ENCODE results near the gene ENAH.
"Not testable (repeated sequence)": the region's sequence is repeated elsewhere in the genome, so short reads cannot be mapped to it uniquely, and the experiment has no call there.

ENAH gene

DNA sequence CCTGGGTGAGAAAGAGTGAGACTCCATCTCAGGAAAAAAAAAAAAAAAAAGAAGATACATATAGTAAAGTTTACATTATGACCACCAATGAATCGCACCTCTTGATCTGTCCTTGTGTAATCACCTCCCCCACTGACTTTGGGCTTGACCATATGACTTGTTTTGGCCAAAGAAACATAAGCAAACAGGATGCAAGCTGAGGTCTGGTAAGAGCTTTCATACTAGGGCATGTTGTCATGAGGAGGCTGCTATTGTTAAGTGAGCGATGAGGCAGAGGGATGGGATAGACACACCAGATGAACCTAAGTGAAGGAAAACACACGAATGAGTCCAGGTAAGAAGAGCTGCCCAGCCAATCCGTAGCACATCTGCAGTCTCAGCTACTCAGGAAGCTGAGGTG is 10.7 kb downstream of the ENAH start:
- no peak for DNase-seq

DNA sequence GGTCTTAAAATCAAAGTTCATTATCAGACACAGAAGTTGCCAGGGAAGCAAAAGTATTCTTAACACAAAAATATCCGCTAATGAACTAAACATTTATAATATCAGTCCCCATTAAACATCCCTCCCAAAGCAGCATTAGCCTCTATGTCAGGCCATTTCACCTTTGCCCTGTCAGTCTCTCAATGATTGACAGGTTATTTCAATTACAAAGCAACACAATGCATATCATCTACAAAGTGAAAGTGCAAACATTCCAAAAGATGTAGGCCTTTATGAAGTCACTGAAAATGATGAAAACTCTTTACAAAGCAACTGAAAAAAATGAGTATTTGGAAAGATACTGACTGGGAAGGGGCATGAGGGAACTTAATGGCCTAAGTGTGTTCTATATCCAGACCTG is 14.1 kb downstream of the ENAH start:
- DNase-seq: no peak

DNA sequence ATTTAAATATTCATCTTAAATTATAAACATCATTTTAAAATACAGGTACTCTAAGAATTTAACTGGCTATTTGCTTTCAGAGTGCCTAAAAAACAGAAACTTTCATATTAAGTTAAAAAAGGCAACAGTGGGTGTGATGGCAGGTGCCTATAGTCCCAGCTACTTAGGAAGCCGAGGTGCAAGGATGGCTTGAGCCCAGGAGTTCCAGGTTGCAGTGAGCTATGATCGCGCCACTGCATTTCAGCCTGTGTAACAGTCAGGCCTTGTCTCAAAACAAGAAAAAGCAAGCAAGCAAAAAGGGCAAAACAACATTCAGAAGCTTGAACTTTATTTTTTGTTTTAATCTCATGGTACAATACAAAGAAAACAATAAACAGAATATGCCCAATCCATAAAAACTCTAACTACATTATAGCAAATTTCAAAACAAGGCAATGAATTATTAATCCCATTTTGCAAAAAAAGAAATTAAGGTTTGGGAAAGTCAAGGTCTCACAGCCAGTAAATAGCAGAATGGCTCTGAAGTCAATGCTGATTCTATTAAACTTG is 15.2 kb downstream of the ENAH start:
- no peak for DNase-seq

DNA sequence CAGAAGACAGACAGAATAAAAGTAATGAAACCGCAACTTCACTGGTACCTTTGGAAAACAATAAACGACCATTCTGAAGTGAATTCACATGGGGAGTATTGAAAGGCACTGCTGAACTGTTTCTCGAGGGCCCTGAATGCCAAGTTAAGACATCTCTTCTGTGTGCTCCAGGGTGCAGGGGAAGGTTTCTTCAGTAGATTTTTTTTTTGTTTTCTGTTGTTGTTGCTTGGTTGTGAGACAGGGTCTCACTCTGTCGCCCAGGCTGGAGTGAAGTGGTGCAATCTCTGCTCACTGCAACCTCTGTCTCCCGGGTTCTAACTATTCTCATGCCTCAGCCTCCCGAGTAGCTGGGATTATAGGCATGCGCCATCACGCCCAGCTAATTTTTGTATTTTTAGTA is 15.9 kb downstream of the ENAH start:
- not testable (repeated sequence) for DNase-seq

DNA sequence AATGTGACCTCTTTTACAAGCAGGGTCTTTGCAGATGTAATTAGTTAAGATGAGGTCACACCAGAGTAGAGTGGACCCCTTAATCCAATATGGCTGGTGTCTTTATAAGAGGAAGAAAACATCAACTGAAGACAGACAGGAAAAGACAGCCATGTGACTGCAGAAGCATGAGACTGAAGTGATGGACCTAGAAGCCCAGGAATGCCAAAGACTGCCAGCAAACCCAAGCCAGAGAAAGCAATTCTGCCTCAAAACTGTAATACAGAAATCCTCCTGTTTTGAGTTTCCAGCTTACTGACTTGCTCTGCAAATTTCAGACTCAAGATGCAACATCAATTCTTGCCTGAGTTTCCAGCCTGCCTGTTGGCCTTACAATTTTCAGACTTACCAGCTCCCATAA is 17.3 kb downstream of the ENAH start:
- no peak for DNase-seq

DNA sequence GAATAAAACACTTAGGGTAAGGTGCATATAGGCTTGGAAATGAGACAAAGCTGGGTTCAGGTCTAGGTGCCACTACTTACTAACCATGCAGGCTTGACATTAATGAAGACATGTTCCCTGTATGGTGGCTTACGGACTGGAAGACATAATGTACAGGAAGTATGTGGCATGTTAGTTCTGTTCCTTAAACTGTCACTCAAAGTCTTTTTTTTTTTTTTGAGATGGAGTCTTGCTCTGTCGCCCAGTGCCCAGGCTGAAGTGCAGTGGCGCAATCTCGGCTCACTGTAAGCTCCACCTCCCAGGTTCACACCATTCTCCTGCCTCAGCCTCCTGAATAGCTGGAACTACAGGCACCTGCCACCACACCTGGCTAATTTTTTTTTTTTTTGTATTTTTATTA is 20.1 kb downstream of the ENAH start:
- DNase-seq: not testable (repeated sequence)

DNA sequence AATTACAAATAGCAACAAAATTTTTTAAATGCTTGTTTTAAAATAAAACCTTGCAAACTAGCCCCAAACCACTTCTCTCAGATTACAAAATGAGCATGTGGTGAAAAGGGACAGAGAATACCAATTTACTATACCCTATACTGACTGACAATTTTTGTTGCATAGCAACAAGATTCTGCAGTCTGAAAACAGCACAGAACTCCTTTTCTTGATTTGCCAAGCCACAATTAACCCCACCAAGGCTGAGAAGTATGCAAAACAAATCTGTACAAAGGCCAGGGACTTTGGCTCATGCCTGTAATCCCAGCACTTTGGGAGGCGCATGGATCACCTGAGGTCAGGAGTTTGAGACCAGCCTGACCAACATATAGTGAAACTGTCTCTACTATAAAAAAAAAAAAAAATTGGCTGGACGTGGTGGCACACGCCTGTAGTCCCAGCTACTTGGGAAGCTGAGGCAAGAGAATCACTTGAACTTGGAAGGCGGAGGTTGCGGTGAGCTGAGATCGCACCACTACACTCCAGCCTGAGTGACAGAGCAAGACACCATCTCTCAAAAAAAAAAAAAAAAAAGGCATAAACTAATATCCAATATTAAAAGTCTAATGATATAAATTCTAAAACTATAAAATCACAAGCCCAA is 21.8 kb downstream of the ENAH start:
- no peak for DNase-seq

DNA sequence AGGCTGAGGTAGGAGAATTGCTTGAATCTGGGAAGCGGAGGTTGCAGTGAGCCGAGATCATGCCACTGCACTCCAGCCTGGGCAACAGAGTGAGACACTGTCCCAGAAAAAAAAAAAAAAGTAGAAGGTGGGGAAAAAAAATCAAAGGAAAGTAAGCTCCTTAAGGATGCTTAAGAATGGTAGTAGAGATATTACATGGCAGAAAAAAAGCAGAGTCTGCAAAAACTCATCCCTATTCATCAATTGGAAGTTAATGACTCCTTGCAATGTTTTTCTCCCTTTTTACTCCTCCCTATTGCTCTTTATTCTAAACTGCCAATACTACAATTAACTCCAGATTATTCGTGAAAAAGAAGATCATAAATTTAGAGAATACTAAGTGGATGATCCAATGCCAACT is 23.4 kb downstream of the ENAH start:
- DNase-seq: no peak

DNA sequence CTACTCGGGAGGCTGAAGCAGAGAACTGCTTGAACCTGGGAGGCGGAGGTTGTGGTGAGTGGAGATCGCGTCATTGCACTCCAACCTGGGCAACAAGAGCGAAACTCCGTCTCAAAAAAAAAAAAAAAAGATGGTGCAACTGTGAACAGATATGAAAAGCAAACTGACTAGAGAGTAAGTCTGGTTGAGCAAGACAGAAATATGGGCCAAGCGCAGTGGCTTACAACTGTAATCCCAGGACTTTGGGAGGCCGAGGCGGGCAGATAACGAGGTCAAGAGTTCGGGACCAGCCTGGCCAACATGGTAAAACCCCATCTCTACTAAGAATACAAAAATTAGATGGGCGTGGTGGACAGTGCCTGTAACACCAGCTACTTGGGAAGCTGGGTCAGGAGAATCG is 24.1 kb downstream of the ENAH start:
- DNase-seq: not testable (repeated sequence)

GRCh38 chr1:225627304-225627947 is 25.5 kb downstream of the ENAH start:
- no peak for DNase-seq

DNA sequence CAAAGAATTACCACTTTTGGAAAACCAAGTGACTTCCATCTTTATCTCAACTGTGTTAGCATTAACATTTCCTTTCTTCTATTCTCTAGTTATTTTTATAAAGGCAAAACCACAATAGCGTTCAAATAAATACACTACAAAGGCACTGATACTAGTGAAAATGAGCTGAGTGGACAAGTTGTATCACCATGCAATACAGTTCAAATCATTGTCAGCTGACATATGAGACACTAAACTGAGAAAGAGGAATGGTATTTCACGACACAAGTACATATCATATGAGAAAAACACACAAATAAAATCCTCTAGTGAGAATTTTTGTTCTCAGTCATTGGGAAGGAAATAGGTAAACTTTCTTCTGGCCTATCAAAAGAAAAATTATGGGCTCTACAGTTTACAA is 26.2 kb downstream of the ENAH start:
- no peak for DNase-seq

DNA sequence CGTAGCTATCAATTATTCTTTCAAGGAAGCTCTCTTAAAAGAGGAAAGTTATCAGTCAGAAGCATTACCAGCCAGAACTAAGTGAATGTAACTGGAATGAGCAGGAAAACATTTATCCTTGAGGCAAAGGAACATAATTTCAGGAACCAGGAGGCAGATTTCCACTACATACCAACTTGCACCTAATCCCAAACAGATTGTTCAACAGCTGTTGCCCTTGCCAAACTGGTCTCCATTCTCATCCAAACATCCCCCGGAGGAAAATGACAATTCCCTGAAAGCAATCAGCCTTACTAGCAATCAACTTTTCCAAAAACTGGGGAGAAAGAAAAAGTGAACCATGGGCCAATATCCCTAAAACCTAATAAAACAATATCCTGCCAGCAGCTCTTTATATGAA is 35.0 kb downstream of the ENAH start:
- no peak for DNase-seq

- DNase-seq: no peak
Observed at GRCh38 chr1:225617479-225617878, 35.4 kb downstream of the ENAH start.

DNA sequence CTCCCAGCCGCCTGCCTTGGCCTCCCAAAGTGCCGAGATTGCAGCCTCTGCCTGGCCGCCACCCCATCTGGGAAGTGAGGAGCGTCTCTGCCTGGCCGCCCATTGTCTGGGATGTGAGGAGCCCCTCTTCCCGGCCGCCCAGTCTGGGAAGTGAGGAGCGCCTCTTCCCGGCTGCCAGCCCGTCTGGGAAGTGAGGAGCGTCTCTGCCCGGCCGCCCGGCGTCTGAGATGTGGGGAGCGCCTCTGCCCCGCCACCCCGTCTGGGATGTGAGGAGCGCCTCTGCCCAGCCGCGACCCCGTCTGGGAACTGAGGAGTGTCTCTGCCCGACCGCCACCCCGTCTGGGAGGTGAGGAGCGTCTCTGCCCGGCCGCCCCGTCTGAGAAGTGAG is 37.5 kb downstream of the ENAH start:
- not testable (repeated sequence) for DNase-seq

DNA sequence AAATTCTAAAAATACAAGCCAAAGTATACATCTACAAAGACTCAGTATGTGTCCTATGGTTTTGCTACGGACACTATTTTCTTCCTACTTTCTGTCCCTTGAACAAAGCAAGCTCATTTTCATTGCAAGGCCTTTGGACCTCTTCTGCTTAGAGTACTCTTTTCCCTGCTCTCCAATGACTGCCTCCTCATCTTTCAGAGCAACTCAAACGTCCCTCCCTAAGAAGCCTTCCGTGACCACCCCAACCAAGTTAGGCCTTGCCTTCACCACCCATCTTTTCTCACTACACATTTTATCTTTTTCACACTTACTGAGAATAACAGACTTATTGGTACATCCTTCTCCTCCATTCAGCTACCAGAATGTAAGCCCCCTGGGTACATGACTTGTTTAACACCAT is 39.9 kb downstream of the ENAH start:
- DNase-seq: no peak

- DNase-seq: no peak
Observed at GRCh38 chr1:225612287-225612686, 40.6 kb downstream of the ENAH start.

- no peak for DNase-seq
Observed at GRCh38 chr1:225611537-225612223, 41.2 kb downstream of the ENAH start.

GRCh38 chr1:225610539-225610938 is 42.4 kb downstream of the ENAH start:
- DNase-seq: no peak

DNA sequence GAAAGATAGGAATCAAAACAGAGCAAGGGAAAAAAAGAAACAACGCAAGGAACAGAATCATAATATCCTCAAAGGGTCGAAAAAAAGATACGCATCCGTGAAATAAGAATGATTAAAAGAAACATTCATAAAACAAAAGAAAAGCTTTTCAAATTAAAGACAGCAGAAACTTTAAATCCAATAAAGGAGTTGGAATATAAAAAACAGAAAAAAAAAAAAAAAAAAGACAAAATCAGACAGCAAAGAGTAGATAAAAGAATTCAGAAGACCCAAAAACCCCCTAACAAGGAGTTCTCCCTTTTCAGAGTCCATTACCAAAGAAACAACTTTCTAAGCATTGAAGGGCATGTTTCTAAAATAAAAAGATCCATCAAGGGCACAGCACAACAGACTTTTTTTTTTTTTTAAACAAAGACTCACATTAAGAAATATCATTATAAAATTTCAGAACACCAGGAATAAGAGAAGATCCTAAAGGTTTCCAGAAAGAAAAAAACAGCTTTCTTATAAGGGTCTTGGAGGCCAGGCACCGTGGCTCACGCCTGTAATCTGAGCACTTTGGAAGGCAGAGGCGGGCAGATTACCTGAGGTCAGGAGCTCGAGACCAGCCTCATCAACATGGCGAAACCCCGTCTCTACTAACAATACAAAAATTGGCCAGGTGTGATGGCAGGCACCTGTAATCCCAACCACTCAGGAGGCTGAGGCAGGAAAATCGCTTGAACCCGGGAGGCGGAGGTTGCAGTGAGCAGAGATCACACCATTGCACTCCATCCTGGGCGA is 44.7 kb downstream of the ENAH start:
- no peak for DNase-seq

GRCh38 chr1:225607355-225607754 is 45.6 kb downstream of the ENAH start:
- DNase-seq: no peak

GRCh38 chr1:225603538-225604354 is 49.2 kb downstream of the ENAH start:
- DNase-seq: no peak

- no peak for DNase-seq
Observed at GRCh38 chr1:225602590-225603206, 50.2 kb downstream of the ENAH start.

All from GOT3 (cell line).